Endothelial cell of umbilical vein (primary cell): ENCODE measurements around the gene CCDC183. TPM values are rescaled to one million over a fixed set of nuclear protein-coding genes. Genes with fewer than 3 reads are reported as not detected.

ENCODE experiments used
- BruUV-seq: library from RNA; stranded (reverse); fragments of 400-500 nt; replicated peaks from 2 replicates; lab custom pipeline; 2021; lab: Mats Ljungman, UMichigan
- CTCF ChIA-PET: fragments of 300-600, 350-600 bp; sonication (Branson Sonifier 250); formaldehyde crosslinking; loops from one replicate; lab custom pipeline; 2021; ENCODE audit warnings: antibody characterized with exemption, inconsistent platforms; lab: Charles Lee
- POLR2A ChIA-PET: fragments of 300-600, 350-600 bp; sonication (Branson Sonifier 250); formaldehyde crosslinking; loops from one replicate; lab custom pipeline; 2021; ENCODE audit warnings: antibody characterized with exemption, inconsistent platforms; lab: Charles Lee
- DNase-seq: peaks from one replicate; pipeline ENCODE4 v3.0.0-alpha.2; 2011; ENCODE audit warnings: low read depth, low spot score
- FAIRE-seq: peaks from 2 replicates; lab custom pipeline; 2011; peaks lifted over from hg19 to GRCh38; lab: Jason Lieb, UNC
- H2AFZ ChIP-seq: 2 replicates; pipeline ENCODE4 v1.6.0; 2012; ENCODE audit warnings: low read depth, low read length, control low read depth, inconsistent platforms
- H3K27ac ChIP-seq: 2 replicates; pipeline ENCODE4 v1.5.1; 2011; ENCODE audit warnings: low read depth, mild to moderate bottlenecking, control low read depth, low read length, moderate library complexity; ENCODE audit not compliant: insufficient read depth
- H3K27me3 ChIP-seq, 2 experiments: 2 replicates each; pipeline versions ENCODE4 v1.6.0 to v1.6.1; 2011; ENCODE audit warnings: low read length in 2 of 2, mixed read lengths in 1 of 2; ENCODE audit not compliant: control insufficient read depth in 2 of 2, insufficient read depth in 2 of 2
- H3K36me3 ChIP-seq, 2 experiments: 2 replicates in 1 of 2; 3 replicates in 1 of 2; pipeline ENCODE4 v1.5.1; 2011; ENCODE audit warnings: low read length in 2 of 2, mild to moderate bottlenecking in 1 of 2, moderate library complexity in 1 of 2; ENCODE audit not compliant: control insufficient read depth in 2 of 2, insufficient read depth in 2 of 2; ENCODE audit errors: extremely low read depth in 1 of 2
- H3K4me1 ChIP-seq: 3 replicates; pipeline ENCODE4 v1.5.1; 2011; ENCODE audit warnings: mild to moderate bottlenecking, low read length; ENCODE audit not compliant: control insufficient read depth, insufficient read depth; ENCODE audit errors: extremely low read depth
- H3K4me2 ChIP-seq: 2 replicates; pipeline ENCODE4 v1.6.1; 2011; ENCODE audit warnings: low read length, control low read depth, mixed read lengths; ENCODE audit not compliant: insufficient read depth
- H3K4me3 ChIP-seq, 3 experiments: fragments of 200-600 bp in 1 of 3; sonication (generic), shearing (Covaris generic) in 1 of 3; replicated peaks in 1 of 3; 2 replicates each; pipeline ENCODE4 v1.5.1; 2011 to 2016; ENCODE audit warnings: control low read depth in 3 of 3, low read length in 3 of 3, mild to moderate bottlenecking in 2 of 3, inconsistent platforms in 1 of 3, low read depth in 1 of 3, moderate library complexity in 1 of 3; ENCODE audit not compliant: insufficient read depth in 1 of 3
- H3K79me2 ChIP-seq: 2 replicates; pipeline ENCODE4 v1.6.0; 2012; ENCODE audit warnings: low read length, inconsistent platforms; ENCODE audit not compliant: control insufficient read depth, insufficient read depth
- H3K9ac ChIP-seq: replicated peaks from 2 replicates; pipeline ENCODE3; 2011; ENCODE audit warnings: low read length, control low read depth; ENCODE audit not compliant: insufficient read depth; ENCODE audit errors: extremely low read depth
- H3K9me1 ChIP-seq: replicated peaks from 3 replicates; pipeline ENCODE4 v1.6.0; 2011; ENCODE audit warnings: mild to moderate bottlenecking, low read length; ENCODE audit not compliant: control insufficient read depth, insufficient read depth; ENCODE audit errors: extremely low read depth
- H3K9me3 ChIP-seq: replicated peaks from 2 replicates; pipeline ENCODE4 v1.5.1; 2012; ENCODE audit warnings: low read length, inconsistent platforms; ENCODE audit not compliant: control insufficient read depth, insufficient read depth
- H4K20me1 ChIP-seq: replicated peaks from 2 replicates; pipeline ENCODE3; 2011; ENCODE audit warnings: mild to moderate bottlenecking, low read length; ENCODE audit not compliant: control insufficient read depth, insufficient read depth; ENCODE audit errors: extremely low read depth
- EZH2 ChIP-seq: IDR thresholded peaks from 2 replicates; pipeline ENCODE4 v1.6.1; 2012; ENCODE audit warnings: borderline replicate concordance, low read depth, mild to moderate bottlenecking, moderate library complexity, low read length, inconsistent platforms; ENCODE audit not compliant: severe bottlenecking
- FOS ChIP-seq: IDR thresholded peaks from 2 replicates; pipeline ENCODE4 v1.6.1; 2011; ENCODE audit warnings: mild to moderate bottlenecking, low read length, moderate library complexity, borderline replicate concordance; ENCODE audit not compliant: insufficient read depth
- GATA2 ChIP-seq: IDR thresholded peaks from 2 replicates; pipeline ENCODE4 v1.7.0; 2011; ENCODE audit warnings: low read depth, mild to moderate bottlenecking, moderate library complexity, mixed read lengths, low read length; ENCODE audit not compliant: insufficient read length, insufficient read depth
- JUN ChIP-seq: IDR thresholded peaks from 2 replicates; pipeline ENCODE4 v1.6.1; 2011; ENCODE audit warnings: borderline replicate concordance, low read depth; ENCODE audit not compliant: insufficient read length, insufficient read depth
- MYC ChIP-seq: IDR thresholded peaks from one replicate; pipeline ENCODE4 v1.6.1; 2011; ENCODE audit warnings: mild to moderate bottlenecking, low read depth, low read length
- POLR2A ChIP-seq: IDR thresholded peaks from 2 replicates; pipeline ENCODE4 v1.6.1; 2012; ENCODE audit warnings: low read depth, mild to moderate bottlenecking, control low read depth, low read length
- POLR2AphosphoS5 ChIP-seq: IDR thresholded peaks from 2 replicates; pipeline ENCODE4 v1.6.1; 2012; ENCODE audit warnings: low read depth, mild to moderate bottlenecking, control low read depth, low read length, moderate library complexity; ENCODE audit not compliant: insufficient read depth
- dilution Hi-C: fragments of 300-500 bp; cut with MboI; formaldehyde crosslinking; loops from one replicate; pipeline ENCODE4 v1.15.0; 2019; ENCODE audit warnings: low sequenced_read_pairs; ENCODE audit not compliant: extremely low pct_ligation_motif_present
- intact Hi-C: fragments of 100-400 bp; cut with micrococcal nuclease; formaldehyde crosslinking; loops from one replicate; pipeline ENCODE4 v1.10.0; 2022
- polyA plus RNA-seq, 4 experiments: library from polyadenylated mRNA; depleted of rRNA in 3 of 4; stranded (reverse) in 3 of 4; unstranded in 1 of 4; fragments of >200 nt; gene quantifications; 2 replicates each; pipeline versions ENCODE4 v1.2.1 to v1.2.3, GENCODE V29; 2011 to 2012; ENCODE audit warnings: missing spikeins in 1 of 4
- total RNA-seq: library from RNA; stranded (reverse); gene quantifications from 2 replicates; pipeline ENCODE4 v1.2.3, GENCODE V29; 2021
- TF ChIP-seq, protein P1 (sequence below): IDR thresholded peaks from 2 replicates; pipeline ENCODE4 v1.6.1; 2011; ENCODE audit not compliant: insufficient read depth, insufficient read length
- TF ChIP-seq, protein P2 (sequence below), 2 donors: IDR thresholded peaks; 1 replicate in 1 of 2; 2 replicates in 1 of 2; pipeline ENCODE4 v1.5.1; 2011; ENCODE audit warnings: low read length in 2 of 2, mild to moderate bottlenecking in 2 of 2, moderate library complexity in 2 of 2, control low read depth in 1 of 2, inconsistent platforms in 1 of 2, low read depth in 1 of 2; ENCODE audit not compliant: insufficient read depth in 1 of 2; ENCODE audit errors: extremely low read depth in 1 of 2

CCDC183 gene
- total and polyA plus RNA-seq, 2 donors (not counting 3 experiments of a cell fraction or from before 2014, with no cell fraction given) = 0.50 TPM; not detected in 1

DNA sequence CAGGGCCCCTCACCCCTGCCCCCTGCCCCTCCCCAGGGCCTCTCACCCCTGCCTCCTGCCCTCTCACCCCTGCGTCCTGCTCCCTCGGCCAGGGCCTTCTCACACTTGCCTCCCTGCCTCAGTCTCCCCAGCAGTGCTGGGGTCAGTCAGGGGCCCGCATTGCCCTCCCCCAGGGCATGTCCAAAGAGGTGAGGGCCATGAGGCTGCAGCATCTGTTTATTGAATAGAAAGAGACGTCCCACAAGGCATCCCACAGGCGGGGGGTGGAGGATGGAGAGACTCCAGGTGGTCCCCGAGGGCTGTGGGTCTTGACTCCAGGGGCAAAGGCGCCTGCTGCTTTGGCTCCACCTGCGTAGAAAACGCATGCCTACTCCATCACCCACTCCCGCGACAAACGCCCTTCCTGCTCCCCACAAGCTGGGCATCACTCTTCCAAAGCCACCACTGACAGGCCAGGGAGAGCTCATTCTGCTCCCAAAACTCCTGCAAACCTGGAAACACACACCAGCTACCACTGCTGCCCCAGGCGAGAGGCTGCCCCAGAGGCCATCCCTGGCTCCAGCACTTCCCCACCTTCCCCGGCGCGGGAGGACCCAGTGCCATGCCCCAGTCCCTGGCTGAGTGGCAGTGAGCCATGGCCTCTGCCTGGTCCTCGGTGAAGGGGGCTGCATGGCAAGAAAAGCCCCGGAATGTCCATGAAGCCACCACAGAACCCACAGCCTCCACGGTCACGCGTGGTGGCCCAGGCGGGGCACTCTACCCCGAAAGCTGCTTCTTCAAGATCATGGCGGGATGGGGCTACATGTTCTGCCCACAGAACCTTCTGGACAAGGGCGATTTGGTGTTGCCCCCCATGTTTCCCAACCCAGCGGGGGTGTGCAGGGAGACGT is 36.5 kb upstream of the CCDC183 start:
- Histone ChIP-seq H3K4me3 (no peak overlapping the region), H4K20me1 (no peaks in the 10 kb centered on the region), H3K4me2 (no peak overlapping the region), H3K9ac (no peak overlapping the region), H3K9me3 (no peaks in the 10 kb centered on the region), H3K27me3 (no peaks in the 10 kb centered on the region), H3K4me1 (no peaks in the 10 kb centered on the region), H3K36me3 (no peaks in the 10 kb centered on the region), H3K27ac (no peak overlapping the region), H3K9me1 (no peaks in the 10 kb centered on the region), H2AFZ (no peak overlapping the region), H3K79me2 (no peaks in the 10 kb centered on the region)
- no peak for DNase-seq
- TF ChIP-seq POLR2A = no peak
- TF ChIP-seq FOS = no peak
- no peak for TF ChIP-seq JUN
- no peak for TF ChIP-seq GATA2
- no peak for TF ChIP-seq MYC
- TF ChIP-seq, protein P1, sequence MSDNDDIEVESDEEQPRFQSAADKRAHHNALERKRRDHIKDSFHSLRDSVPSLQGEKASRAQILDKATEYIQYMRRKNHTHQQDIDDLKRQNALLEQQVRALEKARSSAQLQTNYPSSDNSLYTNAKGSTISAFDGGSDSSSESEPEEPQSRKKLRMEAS = no peak
- TF ChIP-seq, protein P2, sequence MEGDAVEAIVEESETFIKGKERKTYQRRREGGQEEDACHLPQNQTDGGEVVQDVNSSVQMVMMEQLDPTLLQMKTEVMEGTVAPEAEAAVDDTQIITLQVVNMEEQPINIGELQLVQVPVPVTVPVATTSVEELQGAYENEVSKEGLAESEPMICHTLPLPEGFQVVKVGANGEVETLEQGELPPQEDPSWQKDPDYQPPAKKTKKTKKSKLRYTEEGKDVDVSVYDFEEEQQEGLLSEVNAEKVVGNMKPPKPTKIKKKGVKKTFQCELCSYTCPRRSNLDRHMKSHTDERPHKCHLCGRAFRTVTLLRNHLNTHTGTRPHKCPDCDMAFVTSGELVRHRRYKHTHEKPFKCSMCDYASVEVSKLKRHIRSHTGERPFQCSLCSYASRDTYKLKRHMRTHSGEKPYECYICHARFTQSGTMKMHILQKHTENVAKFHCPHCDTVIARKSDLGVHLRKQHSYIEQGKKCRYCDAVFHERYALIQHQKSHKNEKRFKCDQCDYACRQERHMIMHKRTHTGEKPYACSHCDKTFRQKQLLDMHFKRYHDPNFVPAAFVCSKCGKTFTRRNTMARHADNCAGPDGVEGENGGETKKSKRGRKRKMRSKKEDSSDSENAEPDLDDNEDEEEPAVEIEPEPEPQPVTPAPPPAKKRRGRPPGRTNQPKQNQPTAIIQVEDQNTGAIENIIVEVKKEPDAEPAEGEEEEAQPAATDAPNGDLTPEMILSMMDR (IDR thresholded peaks at IDR 0.05; ENCODE audit: extremely low read depth in 1 of 2, insufficient read depth in 1 of 2, low read depth in 1 of 2, low read length in 2 of 2) = no peak
- no peak for TF ChIP-seq POLR2AphosphoS5
- TF ChIP-seq EZH2 = no peak
- BruUV-seq = no TSS peak
- CTCF ChIA-PET = interaction anchor here (1.1 to 2.1 kb wide), 3 partner anchors 9 to 31 kb away, joined by 3 to 7 read pairs (median 5); partner anchors contain the start of genes LCN10 and TMEM141
- dilution Hi-C loops (no loop called here), intact Hi-C loops (no loop called here)
- POLR2A ChIA-PET = no interaction called here
- no peak for FAIRE-seq
